Left ventricle myocardium superior (tissue), 1 donor: Measurements from ENCODE around the gene SACS. TPM values are rescaled to one million over a fixed set of nuclear protein-coding genes. Genes with fewer than 3 reads are reported as not detected.

Experiments
- ATAC-seq: fragments of 200-7000 bp; cut with Tn5 transposase; one replicate; pipeline ENCODE4 v1.9.1; 2020; ENCODE audit warnings: mild to moderate bottlenecking, moderate library complexity
- DNase-seq: peaks from one replicate; pipeline ENCODE4 v3.0.0-alpha.2; 2020
- intact Hi-C: fragments of 100-400 bp; cut with micrococcal nuclease; formaldehyde crosslinking; loops from one replicate; pipeline ENCODE4 v1.11.0; 2022
- long read RNA-seq: library from polyadenylated mRNA; unstranded; transcript quantifications from one replicate; pipeline ENCODE4 v2.0.0, GENCODE V29; 2021
- total RNA-seq: library from RNA; stranded (reverse); fragmentation: NEBNext Ultra II Directional; extraction: Animal tissue kit (Norgen Biotek cat#: 25700); gene quantifications from one replicate; pipeline ENCODE4 v1.2.1, GENCODE V29; 2021
- donor health status: DM: no; HTN: yes; CAD: no; lungs with severe emphysema.

SACS gene, protein sequence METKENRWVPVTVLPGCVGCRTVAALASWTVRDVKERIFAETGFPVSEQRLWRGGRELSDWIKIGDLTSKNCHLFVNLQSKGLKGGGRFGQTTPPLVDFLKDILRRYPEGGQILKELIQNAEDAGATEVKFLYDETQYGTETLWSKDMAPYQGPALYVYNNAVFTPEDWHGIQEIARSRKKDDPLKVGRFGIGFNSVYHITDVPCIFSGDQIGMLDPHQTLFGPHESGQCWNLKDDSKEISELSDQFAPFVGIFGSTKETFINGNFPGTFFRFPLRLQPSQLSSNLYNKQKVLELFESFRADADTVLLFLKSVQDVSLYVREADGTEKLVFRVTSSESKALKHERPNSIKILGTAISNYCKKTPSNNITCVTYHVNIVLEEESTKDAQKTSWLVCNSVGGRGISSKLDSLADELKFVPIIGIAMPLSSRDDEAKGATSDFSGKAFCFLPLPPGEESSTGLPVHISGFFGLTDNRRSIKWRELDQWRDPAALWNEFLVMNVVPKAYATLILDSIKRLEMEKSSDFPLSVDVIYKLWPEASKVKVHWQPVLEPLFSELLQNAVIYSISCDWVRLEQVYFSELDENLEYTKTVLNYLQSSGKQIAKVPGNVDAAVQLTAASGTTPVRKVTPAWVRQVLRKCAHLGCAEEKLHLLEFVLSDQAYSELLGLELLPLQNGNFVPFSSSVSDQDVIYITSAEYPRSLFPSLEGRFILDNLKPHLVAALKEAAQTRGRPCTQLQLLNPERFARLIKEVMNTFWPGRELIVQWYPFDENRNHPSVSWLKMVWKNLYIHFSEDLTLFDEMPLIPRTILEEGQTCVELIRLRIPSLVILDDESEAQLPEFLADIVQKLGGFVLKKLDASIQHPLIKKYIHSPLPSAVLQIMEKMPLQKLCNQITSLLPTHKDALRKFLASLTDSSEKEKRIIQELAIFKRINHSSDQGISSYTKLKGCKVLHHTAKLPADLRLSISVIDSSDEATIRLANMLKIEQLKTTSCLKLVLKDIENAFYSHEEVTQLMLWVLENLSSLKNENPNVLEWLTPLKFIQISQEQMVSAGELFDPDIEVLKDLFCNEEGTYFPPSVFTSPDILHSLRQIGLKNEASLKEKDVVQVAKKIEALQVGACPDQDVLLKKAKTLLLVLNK (N-terminal part only)
- 7.7 TPM for total RNA-seq
- long read RNA-seq, partial matches to known transcripts = 2 of 6 reads
- long read RNA-seq, other reads (novel, unspliced or antisense) = 4 of 6 reads

DNA sequence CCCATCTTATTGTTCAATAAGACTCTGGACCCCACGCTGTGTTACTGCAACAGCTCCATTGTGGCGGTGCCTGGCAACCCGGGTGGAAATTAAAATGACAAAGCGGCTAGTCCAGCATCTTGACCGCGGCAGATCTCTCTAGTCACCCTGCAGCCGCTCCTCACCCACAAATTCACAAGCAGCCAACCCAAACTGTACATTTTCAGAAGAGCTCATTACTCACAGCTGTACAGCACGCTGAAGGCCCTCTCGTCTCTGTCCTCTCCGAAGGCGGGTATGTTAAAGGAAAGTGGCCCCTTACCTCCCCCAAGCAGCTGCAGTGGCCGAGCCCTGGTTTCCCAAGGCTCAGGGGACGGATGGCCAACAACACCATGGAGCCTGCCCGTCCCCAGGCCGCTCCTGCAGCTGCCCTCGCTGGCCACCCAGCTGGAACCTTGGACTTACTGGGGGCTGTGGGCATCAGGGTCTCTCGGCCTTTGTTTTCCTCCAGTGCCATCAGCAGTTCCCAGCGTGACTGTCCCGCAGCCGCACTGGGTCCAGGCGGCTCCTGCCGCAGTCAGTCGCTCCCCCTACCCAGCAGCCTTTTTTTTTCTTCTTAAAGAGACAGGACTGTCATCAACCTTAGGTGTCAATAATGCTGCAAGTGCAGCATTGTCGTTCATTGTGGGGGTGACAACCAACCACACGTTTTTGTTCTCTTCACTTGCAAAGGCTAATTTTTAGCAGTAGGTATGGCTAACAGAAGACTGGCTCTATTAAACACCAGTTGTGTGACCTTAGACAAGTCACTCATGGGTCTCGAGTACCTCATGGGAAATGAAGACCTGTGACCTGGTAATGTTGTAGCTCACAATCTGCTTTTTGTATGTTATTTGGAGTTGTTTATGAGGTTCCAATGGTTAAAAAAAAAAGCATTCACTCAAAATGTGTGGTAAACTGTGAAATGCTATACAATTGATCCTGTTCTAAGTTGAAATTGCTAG is at the start of gene SACS:
SACS (minus strand) TSS at position 532 of the 983 bp plus-strand sequence. CDS start 22,463 bp downstream, outside the sequence.
- ATAC-seq (peak; percentile 91), DNase-seq (peak; percentile 37)
- intact Hi-C loops = no loop called here

DNA sequence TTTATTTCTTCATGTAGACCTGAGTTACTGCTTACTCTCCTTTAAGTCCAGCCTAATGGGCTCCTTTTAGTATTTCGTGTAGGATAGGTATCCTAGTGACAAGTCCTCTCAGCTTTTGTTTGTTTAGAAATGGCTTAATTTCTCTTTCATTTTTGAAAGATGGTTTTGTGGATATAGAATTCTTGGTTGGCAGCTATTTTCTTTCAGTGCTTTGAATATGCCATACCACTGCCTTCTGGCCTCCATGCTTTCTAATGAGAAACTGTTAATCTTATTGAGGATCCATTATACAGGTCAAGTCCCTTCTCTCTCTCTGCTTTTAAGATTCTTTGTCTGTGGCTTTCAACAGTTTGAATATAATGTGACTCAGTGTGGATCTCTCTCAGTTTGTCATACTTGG is 46.8 kb upstream of the SACS start:
- DNase-seq (no peak), ATAC-seq (no peak)
- intact Hi-C loops = no loop called here

DNA sequence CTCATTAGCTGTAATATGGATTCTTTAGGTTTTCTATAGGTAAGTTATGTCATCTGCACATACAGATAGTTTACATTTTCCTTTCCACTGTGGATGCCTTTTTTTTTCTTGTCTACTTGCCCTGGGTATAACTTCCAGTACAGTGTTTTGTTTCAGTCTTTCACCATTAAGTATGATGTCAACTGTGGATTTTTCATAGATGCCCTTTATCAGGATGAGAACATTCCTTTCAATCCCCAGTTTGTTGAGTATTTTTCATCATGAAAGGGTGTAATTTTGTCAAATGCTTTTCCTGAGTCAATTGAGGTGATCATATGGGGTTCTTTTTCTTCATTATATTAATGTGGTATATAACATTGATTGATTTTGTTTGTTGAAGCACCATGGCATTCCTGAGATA is 43.6 kb upstream of the SACS start:
- intact Hi-C loops = no loop called here
- ATAC-seq (no peak), DNase-seq (no peak)

DNA sequence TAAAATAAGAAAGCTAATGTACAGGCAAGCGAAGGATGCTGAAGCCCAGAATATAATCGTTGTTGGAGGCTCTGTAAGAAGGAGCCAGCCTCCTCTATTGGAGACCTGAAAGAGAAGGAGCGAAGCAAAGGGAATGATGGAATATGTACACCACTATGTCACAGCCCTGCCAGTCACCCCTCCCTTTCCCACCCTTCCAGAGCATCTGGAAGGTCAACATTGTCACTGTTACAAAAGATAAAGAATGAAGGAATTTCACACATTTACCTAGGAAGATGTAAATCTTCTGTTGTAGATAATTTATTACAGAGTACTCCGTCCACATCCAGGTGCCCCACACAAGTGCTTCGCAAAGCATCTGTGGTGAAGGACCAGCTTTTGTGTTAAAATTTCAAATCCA is 39.7 kb upstream of the SACS start:
- DNase-seq = no peak
- intact Hi-C loops = no loop called here
- no peak for ATAC-seq

DNA sequence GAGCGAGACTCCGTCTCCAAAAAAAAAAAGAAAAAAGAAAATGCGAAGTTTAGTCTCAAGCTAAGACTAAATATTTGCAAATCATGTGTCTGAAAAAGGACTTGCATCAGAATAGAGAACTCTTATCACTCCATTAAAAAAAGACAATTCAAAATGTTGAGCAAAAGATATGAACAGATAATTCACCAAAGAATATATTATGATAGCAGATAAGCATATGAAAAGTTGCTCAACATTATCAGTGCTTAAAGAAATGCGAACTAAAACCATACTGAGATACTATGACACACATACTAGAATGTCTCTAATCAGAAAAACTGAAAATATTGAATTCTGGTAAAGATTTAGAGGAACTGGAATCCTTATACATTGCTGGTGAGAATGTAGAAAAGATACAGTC is 38.7 kb upstream of the SACS start:
- DNase-seq = no peak
- no peak for ATAC-seq
- intact Hi-C loops = no loop called here

DNA sequence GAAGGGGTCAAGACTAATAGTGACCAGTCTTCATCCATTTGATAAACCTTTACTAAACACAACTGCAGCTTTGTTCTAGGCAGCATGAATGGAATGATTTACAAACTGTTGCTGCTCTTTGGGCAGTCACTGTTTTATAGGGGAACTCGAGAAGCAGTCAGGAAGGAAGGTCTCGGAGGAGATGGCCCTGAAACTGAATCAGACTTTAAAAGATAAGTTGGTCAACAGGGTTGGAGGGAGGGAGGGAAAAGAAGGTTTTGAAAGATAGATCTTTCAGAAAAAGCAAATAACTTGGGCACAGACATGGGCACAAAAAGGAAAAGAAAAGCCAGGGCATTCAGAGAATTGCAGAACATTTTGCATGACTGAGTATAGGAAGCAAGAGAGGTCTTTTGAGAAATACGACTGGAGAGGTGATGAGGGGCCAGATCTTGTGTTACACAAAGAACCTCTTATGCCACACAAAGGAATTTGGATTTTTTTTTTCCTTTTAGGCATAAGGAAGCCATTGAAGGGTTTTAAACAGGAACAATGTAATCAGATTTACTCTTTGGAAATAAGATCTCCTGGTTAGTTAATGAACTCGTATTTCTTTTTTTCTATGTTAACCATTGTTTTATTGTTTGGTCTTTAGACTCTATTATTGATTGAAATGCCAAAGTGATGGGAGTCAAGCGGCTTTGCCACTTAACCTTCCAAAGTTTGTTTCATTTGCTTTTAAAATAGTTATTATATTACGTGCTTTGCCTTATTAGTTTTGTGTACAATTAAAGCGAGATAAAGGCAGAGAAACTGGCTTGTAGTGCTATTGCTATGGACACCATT is 37.5 kb upstream of the SACS start:
- DNase-seq (no peak), ATAC-seq (no peak)
- intact Hi-C loops = no loop called here

DNA sequence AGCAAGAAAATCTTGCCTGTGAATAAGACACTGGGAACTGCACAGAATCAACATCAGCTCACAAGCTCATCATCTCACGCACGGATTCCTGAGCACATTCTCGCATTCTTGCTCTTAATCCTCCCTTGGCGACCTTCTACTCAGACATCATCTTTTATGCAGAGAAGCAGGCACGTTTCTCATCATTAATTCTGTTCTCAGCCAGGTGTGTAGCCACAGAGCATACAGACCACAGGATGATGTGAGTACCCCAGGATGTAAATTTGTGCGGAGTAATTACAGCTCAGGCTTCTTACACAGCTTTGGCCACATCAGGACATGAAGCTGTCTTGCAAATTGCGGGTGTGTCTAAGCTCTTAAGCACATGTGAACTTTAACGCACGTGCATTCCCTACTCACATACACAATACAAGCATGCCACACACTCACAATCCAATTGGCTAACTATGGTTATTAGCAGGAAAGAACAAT is 36.5 kb upstream of the SACS start:
- ATAC-seq (no peak), DNase-seq (no peak)
- intact Hi-C loops = loop anchor here (5.0 kb wide), 2 partner anchors 102 to 402 kb away; partner anchors contain the start of gene TNFRSF19

DNA sequence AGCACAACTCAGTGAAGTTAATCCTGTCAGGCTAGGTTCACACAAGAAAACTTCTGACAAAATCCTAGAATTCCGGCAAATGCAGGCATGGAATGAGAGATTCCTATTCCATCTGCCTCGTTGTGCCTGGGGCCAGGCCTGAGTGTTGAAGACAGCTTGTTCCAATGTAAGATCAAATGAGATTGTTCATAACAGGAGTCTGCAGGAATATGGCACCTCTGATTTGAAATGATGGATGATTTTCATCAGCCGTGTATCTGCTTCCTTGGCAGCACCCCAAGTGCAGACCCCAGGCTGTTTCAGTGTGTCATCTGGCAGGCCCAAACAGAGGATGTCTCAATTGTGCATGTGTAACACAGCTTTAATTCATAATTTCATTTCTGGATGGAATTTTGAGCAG is 35.3 kb upstream of the SACS start:
- intact Hi-C loops = loop anchor here (5.0 kb wide), 2 partner anchors 103 to 403 kb away; partner anchors contain the start of gene TNFRSF19
- no peak for ATAC-seq
- no peak for DNase-seq

DNA sequence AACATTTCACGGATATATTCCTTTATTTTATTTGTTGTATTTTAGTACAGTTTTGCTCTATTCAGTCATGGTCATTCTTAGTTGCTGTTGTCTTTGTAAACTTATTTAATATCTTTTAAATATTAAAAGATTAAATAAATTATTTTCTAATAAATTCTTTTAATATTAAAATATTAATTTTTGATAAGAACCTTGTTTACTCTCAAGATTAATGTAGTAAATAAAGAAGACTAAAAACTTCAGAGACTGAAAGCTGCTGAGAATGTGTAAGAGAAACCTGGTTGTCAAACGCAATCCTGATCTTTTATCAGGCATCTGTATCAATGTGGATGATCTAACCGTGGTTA is 34.4 kb upstream of the SACS start:
- intact Hi-C loops = loop anchor here (5.0 kb wide), 2 partner anchors 104 to 404 kb away; partner anchors contain the start of gene TNFRSF19
- DNase-seq (no peak), ATAC-seq (no peak)

DNA sequence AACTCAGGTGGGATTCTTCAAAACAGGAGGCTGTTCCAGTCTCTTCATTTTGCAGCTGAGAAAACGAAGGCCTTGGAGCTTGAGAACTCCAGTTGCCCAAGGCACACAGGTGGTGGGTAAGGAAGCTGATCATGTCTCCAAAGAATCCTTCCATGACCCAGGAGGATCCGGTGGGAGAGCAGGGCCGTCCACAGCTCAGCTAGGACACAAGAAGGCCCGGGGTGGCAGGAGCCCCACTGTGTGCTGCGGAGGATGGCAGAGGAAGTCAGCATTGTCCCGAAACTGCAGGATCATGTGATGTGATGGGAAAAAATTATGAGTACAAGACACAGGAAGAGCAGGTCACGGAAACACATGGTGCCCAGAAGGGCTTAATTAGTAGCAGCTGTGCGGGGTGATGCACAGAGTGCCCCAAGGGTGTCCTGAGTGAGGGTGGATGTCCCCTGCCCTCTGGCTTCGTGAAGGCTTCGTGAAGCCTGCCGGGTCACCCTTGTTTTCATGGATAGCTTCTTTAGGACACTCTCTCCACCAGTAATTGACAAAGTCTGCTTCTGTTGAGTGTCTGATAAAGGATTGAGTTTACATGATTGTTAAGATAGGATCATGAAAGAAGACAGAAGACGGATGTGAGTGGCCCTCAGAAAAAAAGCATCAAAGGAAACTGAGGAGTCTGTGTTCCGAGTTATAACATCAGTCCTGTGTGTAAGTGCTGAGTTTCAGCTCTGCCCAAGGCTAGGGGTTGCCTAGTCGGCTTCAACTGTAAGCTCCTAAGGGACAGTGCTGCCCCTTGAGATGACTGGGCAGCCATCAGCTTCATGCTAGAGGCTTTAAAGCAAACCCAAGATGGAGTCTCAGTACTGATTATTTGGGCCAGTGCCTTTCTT is 33.8 kb upstream of the SACS start:
- intact Hi-C loops = loop anchor here (5.0 kb wide), 2 partner anchors 105 to 405 kb away; partner anchors contain the start of gene TNFRSF19
- DNase-seq = peak; percentile 28
- ATAC-seq = peak; percentile 8

DNA sequence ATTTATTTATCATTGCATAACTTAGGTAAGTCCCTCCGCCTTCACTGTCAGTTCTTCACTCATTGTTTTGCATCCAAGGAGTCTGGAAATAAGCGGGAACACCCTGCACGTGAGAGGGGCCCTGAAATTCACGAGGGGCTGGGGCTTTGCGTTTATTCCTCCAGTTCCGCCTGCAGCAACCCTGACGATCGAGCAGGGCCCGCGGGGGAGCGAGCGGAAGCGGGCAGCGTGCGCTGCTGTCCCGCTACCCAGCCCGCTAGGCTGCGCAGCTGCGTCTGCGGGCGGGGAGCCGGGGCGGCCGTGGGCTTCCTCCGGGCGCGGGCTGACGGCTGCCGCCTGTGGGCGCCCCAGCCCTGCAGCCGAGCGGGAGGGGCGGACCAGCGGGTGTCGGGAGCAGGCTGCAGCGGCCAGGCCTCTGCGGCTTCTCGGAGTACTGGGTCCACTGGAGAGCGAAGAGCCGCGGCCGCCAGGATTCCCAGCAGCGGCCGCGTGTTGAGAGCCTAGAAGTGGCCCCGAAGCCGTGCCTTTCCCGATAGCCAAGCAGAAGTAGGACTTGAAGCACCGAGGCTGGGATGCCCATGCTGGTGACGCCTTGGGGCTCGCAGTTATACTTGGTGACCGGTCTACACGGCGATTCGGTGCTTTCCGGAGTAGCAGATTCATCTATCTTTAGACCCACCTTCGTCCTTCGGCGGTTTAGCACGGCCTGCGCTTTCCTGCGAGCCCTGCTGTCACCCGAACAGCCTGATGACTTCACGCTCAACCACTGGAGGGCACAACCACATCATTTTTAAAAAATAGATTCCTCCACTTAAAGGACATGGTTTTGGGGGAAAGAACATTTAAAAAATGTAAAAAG is 32.9 kb upstream of the SACS start:
- intact Hi-C loops = loop anchor here (5.0 kb wide), 2 partner anchors 106 to 406 kb away; partner anchors contain the start of gene TNFRSF19
- ATAC-seq (peak; percentile 97), DNase-seq (peak; percentile 83)

DNA sequence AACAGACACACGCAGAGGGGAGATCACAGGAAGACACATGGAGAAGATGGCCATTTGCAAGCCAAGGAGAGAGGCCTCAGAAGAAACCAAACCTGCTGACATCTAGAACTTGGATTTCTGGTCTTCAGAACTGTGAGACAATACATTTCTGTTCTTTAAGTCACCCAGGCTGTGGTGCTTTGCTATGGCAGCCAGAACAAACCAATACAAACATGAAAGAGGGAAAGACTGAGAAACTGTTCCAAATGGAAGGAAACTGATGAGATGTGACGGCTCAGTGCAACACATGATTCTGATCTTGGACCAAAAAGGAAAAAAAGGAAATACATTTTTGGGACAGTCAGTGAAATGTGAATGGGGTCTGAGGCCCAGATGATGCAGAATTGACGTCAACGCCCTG is 30.2 kb upstream of the SACS start:
- intact Hi-C loops = no loop called here
- no peak for ATAC-seq

DNA sequence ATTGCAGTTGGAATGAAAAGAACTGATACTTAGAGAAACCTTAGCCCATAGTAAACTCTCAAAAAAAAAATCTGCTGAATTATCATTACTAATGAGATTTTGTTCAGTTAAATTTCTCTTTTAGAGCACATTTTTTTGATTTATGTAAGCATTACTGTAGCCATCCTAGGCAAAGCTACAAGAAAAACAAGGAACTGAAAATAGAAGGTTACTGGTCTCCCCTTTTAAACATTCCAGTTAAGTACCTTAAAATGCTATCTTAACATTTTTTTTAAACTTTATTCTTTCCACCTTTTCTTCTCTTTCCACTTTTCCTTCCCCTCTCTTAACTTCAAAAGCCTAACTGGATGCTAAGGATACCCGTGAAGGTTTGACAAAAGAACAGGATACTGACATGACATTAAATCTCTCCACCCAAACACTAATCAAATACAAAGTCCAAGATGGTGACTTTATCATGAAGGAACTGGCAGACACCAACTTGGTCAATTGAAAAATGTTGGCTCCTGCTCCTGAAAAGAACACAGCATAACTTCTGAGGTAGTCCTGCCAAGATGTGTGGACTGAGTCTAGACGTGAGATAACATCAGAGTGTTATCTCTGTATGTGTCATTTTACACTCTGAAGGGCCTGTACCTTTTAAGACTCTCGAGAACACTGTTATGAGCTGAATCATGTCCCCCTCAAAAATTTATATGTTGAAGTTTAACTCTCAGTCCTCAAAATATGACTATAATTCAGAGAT is 29.5 kb upstream of the SACS start:
- intact Hi-C loops = no loop called here
- DNase-seq (no peak), ATAC-seq (no peak)

More for the DNA sequence above, 30.2 kb upstream of the SACS start:
- DNase-seq = no peak

DNA sequence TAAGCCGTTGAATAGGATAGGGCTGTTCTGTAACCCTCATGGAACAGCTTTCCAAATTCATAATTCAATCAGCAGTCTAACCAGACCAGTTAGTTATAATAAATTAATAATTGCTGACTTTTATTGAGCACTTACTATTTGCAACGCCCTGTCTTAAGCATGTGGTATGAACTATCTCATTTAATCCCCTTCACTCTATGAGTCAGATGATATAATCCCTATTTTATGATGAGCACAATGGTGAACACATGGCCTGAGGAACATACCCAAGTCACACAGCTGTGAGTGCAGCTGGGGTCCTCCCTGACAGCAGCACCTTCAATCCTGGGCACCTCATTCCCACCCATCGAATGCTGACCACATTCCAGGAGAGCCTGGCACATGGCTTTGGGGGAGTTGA is 28.0 kb upstream of the SACS start:
- DNase-seq (no peak), ATAC-seq (no peak)
- intact Hi-C loops = no loop called here

DNA sequence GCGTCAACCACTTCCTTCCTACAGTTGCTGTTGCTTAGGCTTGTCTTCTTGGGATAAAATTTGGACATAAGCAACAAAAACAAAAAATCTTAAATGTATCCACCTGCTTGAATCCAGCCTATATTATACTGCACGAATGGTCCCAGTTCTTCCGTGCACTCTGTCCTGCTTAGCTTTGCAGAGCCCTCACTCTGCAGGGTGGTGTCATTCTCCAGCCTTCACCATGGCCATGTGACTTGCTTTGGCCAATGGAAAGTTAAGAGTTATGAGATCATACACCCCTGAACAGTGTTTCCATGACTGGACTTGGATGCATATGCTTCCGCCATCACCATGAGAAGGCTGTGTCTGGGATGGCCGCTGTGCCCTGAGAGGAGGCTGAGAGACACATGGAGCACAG is 27.4 kb upstream of the SACS start:
- DNase-seq = no peak
- ATAC-seq = no peak
- intact Hi-C loops = no loop called here
